Muscle of leg (tissue), 11 donors: ENCODE results near the gene NNMT. TPM values are rescaled to one million over a fixed set of nuclear protein-coding genes. Genes with fewer than 3 reads are reported as not detected.
A peak's percentile ranks its signal among the peaks of the same experiment; 100 is the strongest.

Source experiments
- DNase-seq: peaks from one replicate; pipeline ENCODE4 v3.0.0; 2013
- H3K27ac ChIP-seq: one replicate; pipeline ENCODE4 v1.5.1; 2013; ENCODE audit warnings: mild to moderate bottlenecking, low read length, control low read depth
- H3K27me3 ChIP-seq: one replicate; pipeline ENCODE4 v1.6.1; 2013; ENCODE audit warnings: low read length; ENCODE audit not compliant: control insufficient read depth, insufficient read depth
- H3K36me3 ChIP-seq: one replicate; pipeline ENCODE4 v1.6.1; 2013; ENCODE audit warnings: low read length; ENCODE audit not compliant: control insufficient read depth, insufficient read depth
- H3K4me1 ChIP-seq: one replicate; pipeline ENCODE4 v1.6.1; 2013; ENCODE audit warnings: low read length; ENCODE audit not compliant: control insufficient read depth, insufficient read depth
- H3K4me3 ChIP-seq: one replicate; pipeline ENCODE4 v1.5.1; 2013; ENCODE audit warnings: low read length, control low read depth
- H3K9me3 ChIP-seq: replicated peaks from 2 replicates; pipeline ENCODE4 v1.6.1; 2013; ENCODE audit warnings: low read depth, low read length; ENCODE audit not compliant: control insufficient read depth
- WGBS: methylation state at CpG from one replicate; pipeline ENCODE4 v1.1.5; 2013; ENCODE audit warnings: missing lambda C conversion rate; ENCODE audit not compliant: insufficient coverage; 5-methylcytosine and 5-hydroxymethylcytosine counted together
- polyA plus RNA-seq, 8 donors: library from polyadenylated mRNA; unstranded; fragments of 120-200 nt; gene quantifications; one replicate each; pipeline versions ENCODE4 v1.2.1 to v1.2.3, GENCODE V29; 2013; ENCODE audit warnings: inconsistent platforms in 1 of 8, low replicate concordance in 1 of 8; ENCODE audit not compliant: insufficient read length in 8 of 8, insufficient read depth in 1 of 8
- total RNA-seq: library from RNA; stranded (reverse); fragments of 120-200 nt; gene quantifications from one replicate; pipeline ENCODE4 v1.2.4, GENCODE V29; 2013

The NNMT gene
- total and polyA plus RNA-seq, 9 donors = 26.2 to 122 (median 59.0) TPM

GRCh38 chr11:114354076-114354475 is 57.9 kb downstream of the NNMT start:
- DNase-seq = peak; percentile 45

GRCh38 chr11:114358716-114359115 is 62.5 kb downstream of the NNMT start:
- no peak for DNase-seq
- no CpG with 5 or more reads among the region's 1 CpG for WGBS
- no peak overlapping the region for H3K4me3 ChIP-seq
- no peaks in the 10 kb centered on the region for H3K36me3 ChIP-seq
- no peaks in the 10 kb centered on the region for H3K9me3 ChIP-seq
- H3K4me1 ChIP-seq = no peaks in the 10 kb centered on the region
- no peaks in the 10 kb centered on the region for H3K27me3 ChIP-seq
- H3K27ac ChIP-seq = no peak overlapping the region

More at GRCh38 chr11:114354076-114354475, 57.9 kb downstream of the NNMT start:
- H3K9me3 ChIP-seq = no peaks in the 10 kb centered on the region
- no peak overlapping the region for H3K27ac ChIP-seq
- H3K27me3 ChIP-seq = no peaks in the 10 kb centered on the region
- H3K4me3 ChIP-seq = no peak overlapping the region
- no CpG with 5 or more reads among the region's 3 CpGs for WGBS
- no peaks in the 10 kb centered on the region for H3K36me3 ChIP-seq
- no peaks in the 10 kb centered on the region for H3K4me1 ChIP-seq

GRCh38 chr11:114359342-114359741 is 63.1 kb downstream of the NNMT start:
- no peak for DNase-seq
- Histone ChIP-seq H3K27ac (no peak overlapping the region), H3K27me3 (no peaks in the 10 kb centered on the region)

GRCh38 chr11:114362326-114362725 is 66.1 kb downstream of the NNMT start:
- no peak overlapping the region for H3K4me3 ChIP-seq
- no peak for DNase-seq
- WGBS = no CpG with 5 or more reads among the region's 4 CpGs
- no peak overlapping the region for H3K27ac ChIP-seq
- no peaks in the 10 kb centered on the region for H3K36me3 ChIP-seq
- H3K4me1 ChIP-seq = no peaks in the 10 kb centered on the region
- H3K27me3 ChIP-seq = no peaks in the 10 kb centered on the region
- H3K9me3 ChIP-seq = no peaks in the 10 kb centered on the region

More at GRCh38 chr11:114359342-114359741, 63.1 kb downstream of the NNMT start:
- Histone ChIP-seq H3K4me3 (no peak overlapping the region), H3K9me3 (no peaks in the 10 kb centered on the region), H3K36me3 (no peaks in the 10 kb centered on the region), H3K4me1 (no peaks in the 10 kb centered on the region)

- Histone ChIP-seq H3K36me3 (no peaks in the 10 kb centered on the region), H3K4me3 (no peak overlapping the region)
- WGBS = no CpG with 5 or more reads among the region's 3 CpGs
Observed at GRCh38 chr11:114362958-114363357, 66.8 kb downstream of the NNMT start.

More at GRCh38 chr11:114362958-114363357, 66.8 kb downstream of the NNMT start:
- Histone ChIP-seq H3K27me3 (no peaks in the 10 kb centered on the region), H3K4me1 (no peaks in the 10 kb centered on the region), H3K27ac (no peak overlapping the region), H3K9me3 (no peaks in the 10 kb centered on the region)
- DNase-seq = no peak

Other genes starting within 250 kb of the NNMT start
- 10.0 TPM for gene ZBTB16, start 236.7 kb upstream of the NNMT start, total RNA-seq
- 1 to 10 TPM; 1.7 to 5.8 (median 4.0) TPM for gene ZBTB16, start 236.7 kb upstream of the NNMT start, polyA plus RNA-seq
- gene C11orf71, start 104.1 kb downstream of the NNMT start, total RNA-seq = 6.1 TPM
- gene C11orf71, start 104.1 kb downstream of the NNMT start, polyA plus RNA-seq = 1 to 10 TPM; 6.1 to 8.9 (median 8.0) TPM
- gene RBM7, start 104.3 kb downstream of the NNMT start, total RNA-seq = 19.8 TPM
- gene RBM7, start 104.3 kb downstream of the NNMT start, polyA plus RNA-seq = 10 to 100 TPM; 21.6 to 31.5 (median 27.0) TPM
- gene REXO2, start 143.1 kb downstream of the NNMT start, total RNA-seq = 52.4 TPM
- 10 to 100 TPM; 48.2 to 68.8 (median 53.9) TPM for gene REXO2, start 143.1 kb downstream of the NNMT start, polyA plus RNA-seq